Right lobe of liver (tissue), 6 donors: ENCODE results near the gene SLC12A3. TPM values are rescaled to one million over a fixed set of nuclear protein-coding genes. Genes with fewer than 3 reads are reported as not detected.

Source experiments
- ATAC-seq, 4 donors: fragments of 200-7000 bp; cut with Tn5 transposase; one replicate each; pipeline ENCODE4 v1.9.1; 2020; ENCODE audit warnings: mild to moderate bottlenecking in 4 of 4, moderate library complexity in 4 of 4
- DNase-seq, 3 donors: peaks; one replicate each; pipeline ENCODE4 v3.0.0-alpha.2; 2020
- H3K27ac ChIP-seq, 3 donors: fragments of 200-600 bp; one replicate each; pipeline ENCODE4 v1.8.0; 2022
- H3K27me3 ChIP-seq, 2 donors: fragments of 200-600 bp; one replicate each; pipeline ENCODE4 v1.8.0; 2022
- H3K36me3 ChIP-seq, 4 donors: fragments of 200-600 bp; sonication (generic) in 1 of 4; one replicate each; pipeline versions ENCODE4 v1.5.1 to v1.8.0; 2017 to 2022; ENCODE audit warnings: control low read depth in 1 of 4
- H3K4me1 ChIP-seq, 4 donors: fragments of 200-600 bp; sonication (generic) in 1 of 4; one replicate each; pipeline versions ENCODE4 v1.5.1 to v1.8.0; 2017 to 2022; ENCODE audit warnings: control low read depth in 1 of 4
- H3K4me3 ChIP-seq, 3 donors: fragments of 200-600 bp; one replicate each; pipeline ENCODE4 v1.8.0; 2022
- H3K9me3 ChIP-seq, 4 donors: fragments of 200-600 bp; sonication (generic) in 1 of 4; one replicate each; pipeline versions ENCODE4 v1.5.1 to v1.8.0; 2017 to 2022; ENCODE audit warnings: control low read depth in 1 of 4
- POLR2A ChIP-seq: fragments of 450-650 bp; IDR thresholded peaks from one replicate; pipeline ENCODE4 v1.6.1; 2017; ENCODE audit warnings: antibody characterized with exemption, mild to moderate bottlenecking
- WGBS: methylation state at CpG from one replicate; pipeline ENCODE4 v1.1.6; 2018; ENCODE audit warnings: low coverage, low lambda C conversion rate; ENCODE audit not compliant: insufficient coverage; ENCODE audit errors: missing lambda C conversion rate; 5-methylcytosine and 5-hydroxymethylcytosine counted together
- intact Hi-C, 2 donors: fragments of 100-400 bp; cut with DNase I; formaldehyde crosslinking; loops; one replicate each; pipeline versions ENCODE4 v1.11.2 to v1.14.1; 2022
- long read RNA-seq: library from polyadenylated mRNA; unstranded; transcript quantifications from one replicate; pipeline ENCODE4 v2.0.0, GENCODE V29; 2019
- total RNA-seq, 6 experiments: library from RNA; depleted of rRNA in 2 of 6; stranded (reverse); fragments of >200 nt in 2 of 6; fragmentation: NEBNext Ultra II Directional in 3 of 6; extraction: Animal tissue kit (Norgen Biotek cat#: 25700) in 3 of 6; gene quantifications; one replicate each; pipeline versions ENCODE4 v1.1.0 to v1.2.4, GENCODE V29; 2016 to 2023
- TF ChIP-seq, protein P1 (sequence below), 4 donors: fragments of 200-600 bp in 3 of 4; fragments of 450-650 bp in 1 of 4; IDR thresholded peaks; one replicate each; pipeline versions ENCODE4 v1.5.1 to v1.8.0; 2016 to 2022; ENCODE audit warnings: antibody characterized with exemption in 4 of 4, mild to moderate bottlenecking in 2 of 4
- donor health status: DM: no; HTN: yes; CAD: no.
- donor health status: DM: no; HTN: no; CAD: no.
- donor health status: DM: no; HTN: no; CAD: no.
- donor health status: DM: no; HTN: yes; CAD: no.
- donor health status: DM: no; HTN: yes; CAD: no.

Gene SLC12A3, protein sequence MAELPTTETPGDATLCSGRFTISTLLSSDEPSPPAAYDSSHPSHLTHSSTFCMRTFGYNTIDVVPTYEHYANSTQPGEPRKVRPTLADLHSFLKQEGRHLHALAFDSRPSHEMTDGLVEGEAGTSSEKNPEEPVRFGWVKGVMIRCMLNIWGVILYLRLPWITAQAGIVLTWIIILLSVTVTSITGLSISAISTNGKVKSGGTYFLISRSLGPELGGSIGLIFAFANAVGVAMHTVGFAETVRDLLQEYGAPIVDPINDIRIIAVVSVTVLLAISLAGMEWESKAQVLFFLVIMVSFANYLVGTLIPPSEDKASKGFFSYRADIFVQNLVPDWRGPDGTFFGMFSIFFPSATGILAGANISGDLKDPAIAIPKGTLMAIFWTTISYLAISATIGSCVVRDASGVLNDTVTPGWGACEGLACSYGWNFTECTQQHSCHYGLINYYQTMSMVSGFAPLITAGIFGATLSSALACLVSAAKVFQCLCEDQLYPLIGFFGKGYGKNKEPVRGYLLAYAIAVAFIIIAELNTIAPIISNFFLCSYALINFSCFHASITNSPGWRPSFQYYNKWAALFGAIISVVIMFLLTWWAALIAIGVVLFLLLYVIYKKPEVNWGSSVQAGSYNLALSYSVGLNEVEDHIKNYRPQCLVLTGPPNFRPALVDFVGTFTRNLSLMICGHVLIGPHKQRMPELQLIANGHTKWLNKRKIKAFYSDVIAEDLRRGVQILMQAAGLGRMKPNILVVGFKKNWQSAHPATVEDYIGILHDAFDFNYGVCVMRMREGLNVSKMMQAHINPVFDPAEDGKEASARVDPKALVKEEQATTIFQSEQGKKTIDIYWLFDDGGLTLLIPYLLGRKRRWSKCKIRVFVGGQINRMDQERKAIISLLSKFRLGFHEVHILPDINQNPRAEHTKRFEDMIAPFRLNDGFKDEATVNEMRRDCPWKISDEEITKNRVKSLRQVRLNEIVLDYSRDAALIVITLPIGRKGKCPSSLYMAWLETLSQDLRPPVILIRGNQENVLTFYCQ
- total RNA-seq = not detected
- long read RNA-seq = 0 reads

DNA sequence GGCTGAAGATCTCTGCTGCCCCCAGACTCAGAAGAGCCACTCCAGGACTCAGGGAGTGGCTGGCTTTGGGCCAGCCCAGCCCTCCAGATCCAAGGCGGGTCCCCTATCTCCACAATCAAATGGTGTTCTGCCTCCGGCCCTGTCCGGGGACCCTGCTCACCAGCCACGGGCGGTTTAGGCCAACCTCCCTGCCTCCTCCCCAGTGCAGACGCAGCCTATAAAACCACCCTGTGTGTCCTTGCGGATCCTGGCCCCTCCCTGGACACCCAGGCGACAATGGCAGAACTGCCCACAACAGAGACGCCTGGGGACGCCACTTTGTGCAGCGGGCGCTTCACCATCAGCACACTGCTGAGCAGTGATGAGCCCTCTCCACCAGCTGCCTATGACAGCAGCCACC is at the start of gene SLC12A3:
Gene SLC12A3, plus strand, starts transcription at position 248 of the 400 bp plus-strand sequence. Its CDS starts 29 bp downstream, at position 277.
- H3K27me3 ChIP-seq = no peaks in the 10 kb centered on the region
- H3K4me1 ChIP-seq = no peaks in the 10 kb centered on the region
- intact Hi-C loops = loop anchor here in 1 of 2 donors (5.0 kb wide), 1 partner anchor 87 kb away; no protein-coding TSS in a partner anchor
- TF ChIP-seq POLR2A = no peak
- TF ChIP-seq, protein P1, sequence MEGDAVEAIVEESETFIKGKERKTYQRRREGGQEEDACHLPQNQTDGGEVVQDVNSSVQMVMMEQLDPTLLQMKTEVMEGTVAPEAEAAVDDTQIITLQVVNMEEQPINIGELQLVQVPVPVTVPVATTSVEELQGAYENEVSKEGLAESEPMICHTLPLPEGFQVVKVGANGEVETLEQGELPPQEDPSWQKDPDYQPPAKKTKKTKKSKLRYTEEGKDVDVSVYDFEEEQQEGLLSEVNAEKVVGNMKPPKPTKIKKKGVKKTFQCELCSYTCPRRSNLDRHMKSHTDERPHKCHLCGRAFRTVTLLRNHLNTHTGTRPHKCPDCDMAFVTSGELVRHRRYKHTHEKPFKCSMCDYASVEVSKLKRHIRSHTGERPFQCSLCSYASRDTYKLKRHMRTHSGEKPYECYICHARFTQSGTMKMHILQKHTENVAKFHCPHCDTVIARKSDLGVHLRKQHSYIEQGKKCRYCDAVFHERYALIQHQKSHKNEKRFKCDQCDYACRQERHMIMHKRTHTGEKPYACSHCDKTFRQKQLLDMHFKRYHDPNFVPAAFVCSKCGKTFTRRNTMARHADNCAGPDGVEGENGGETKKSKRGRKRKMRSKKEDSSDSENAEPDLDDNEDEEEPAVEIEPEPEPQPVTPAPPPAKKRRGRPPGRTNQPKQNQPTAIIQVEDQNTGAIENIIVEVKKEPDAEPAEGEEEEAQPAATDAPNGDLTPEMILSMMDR (IDR thresholded peaks at IDR 0.05) = no peak
- no CpG with 5 or more reads among the region's 12 CpGs for WGBS
- no peak within 1 kb of the TSS for H3K4me3 ChIP-seq
- no peak for DNase-seq
- no peak within 1 kb of the TSS for H3K27ac ChIP-seq
- H3K36me3 ChIP-seq = no peaks in the 10 kb centered on the region
- H3K9me3 ChIP-seq = no peaks in the 10 kb centered on the region
- ATAC-seq = no peak

DNA sequence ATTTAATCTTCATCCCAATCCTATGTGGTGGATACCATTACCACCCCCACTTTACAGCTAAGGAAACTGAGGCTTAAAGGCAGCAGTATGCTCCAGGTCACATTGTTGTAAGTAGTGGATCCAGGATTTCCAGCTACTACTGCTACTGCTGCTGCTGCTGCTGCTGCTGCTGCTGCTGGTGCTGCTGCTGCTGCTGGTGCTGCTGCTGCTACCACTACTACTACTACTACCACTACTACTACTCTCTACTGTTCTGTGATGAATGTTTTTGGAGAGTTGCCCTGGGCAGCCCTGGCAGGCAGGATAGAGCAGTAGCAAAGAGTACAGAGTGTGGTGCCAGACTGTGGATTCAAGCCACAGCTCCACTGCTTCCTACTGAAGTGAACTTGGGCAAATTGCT is 49.3 kb upstream of the SLC12A3 start:
- TF ChIP-seq, protein P1 (IDR thresholded peaks at IDR 0.05) = no peak
- no peak for TF ChIP-seq POLR2A
- intact Hi-C loops = no loop called here
- Histone ChIP-seq H3K9me3 (no peaks in the 10 kb centered on the region), H3K4me1 (no peaks in the 10 kb centered on the region), H3K27ac (no peak overlapping the region), H3K36me3 (no peaks in the 10 kb centered on the region), H3K4me3 (no peak overlapping the region), H3K27me3 (no peaks in the 10 kb centered on the region)
- ATAC-seq (no peak), DNase-seq (no peak)

DNA sequence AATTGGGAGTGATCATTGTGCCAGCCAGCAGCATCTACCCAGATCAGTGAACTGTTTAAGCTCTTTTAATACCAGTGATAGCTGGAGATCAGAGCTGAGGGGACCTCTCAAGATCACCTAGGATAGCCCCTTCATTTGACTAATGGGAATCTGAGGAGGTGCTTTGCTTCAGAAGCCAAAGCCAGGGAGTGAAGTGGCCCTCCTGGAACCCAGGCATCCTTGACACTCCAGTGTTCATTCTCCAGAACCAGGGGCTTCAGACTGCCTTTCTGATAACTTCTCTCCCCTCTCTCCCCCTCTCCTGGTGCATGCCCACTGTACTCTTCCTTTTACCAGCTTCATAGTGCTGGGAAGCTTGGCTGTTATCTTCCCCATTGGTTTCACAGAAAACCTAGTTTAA is 48.0 kb upstream of the SLC12A3 start:
- Histone ChIP-seq H3K36me3 (no peaks in the 10 kb centered on the region), H3K27ac (no peak overlapping the region), H3K9me3 (no peaks in the 10 kb centered on the region), H3K27me3 (no peaks in the 10 kb centered on the region), H3K4me1 (no peaks in the 10 kb centered on the region), H3K4me3 (no peak overlapping the region)
- DNase-seq (no peak), ATAC-seq (no peak)
- intact Hi-C loops = no loop called here
- TF ChIP-seq, protein P1 (IDR thresholded peaks at IDR 0.05) = no peak
- no peak for TF ChIP-seq POLR2A

DNA sequence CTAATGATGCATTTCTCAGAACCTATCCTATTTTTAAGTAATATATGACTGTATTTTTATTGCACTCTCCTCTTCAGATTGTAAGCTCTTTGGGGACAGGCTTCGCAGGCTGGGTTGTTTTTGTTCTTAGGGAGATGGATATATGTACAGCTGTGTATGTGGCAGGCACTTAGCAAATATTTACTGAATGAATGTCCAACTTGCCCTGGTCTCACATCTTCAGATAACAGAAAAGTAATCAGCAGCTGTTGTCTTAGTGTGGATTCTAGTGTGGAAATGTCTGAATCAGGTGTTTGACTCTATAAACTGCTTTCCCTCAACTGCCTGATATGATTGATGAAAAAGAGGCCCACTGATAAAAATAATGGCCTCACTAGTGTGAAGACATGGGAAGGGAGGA is 47.1 kb upstream of the SLC12A3 start:
- intact Hi-C loops = no loop called here

More for the DNA sequence above, 47.1 kb upstream of the SLC12A3 start:
- H3K4me1 ChIP-seq = no peaks in the 10 kb centered on the region
- no peak overlapping the region for H3K4me3 ChIP-seq
- DNase-seq (no peak), ATAC-seq (no peak)
- no peak overlapping the region for H3K27ac ChIP-seq
- no peaks in the 10 kb centered on the region for H3K36me3 ChIP-seq
- no peaks in the 10 kb centered on the region for H3K27me3 ChIP-seq
- no peaks in the 10 kb centered on the region for H3K9me3 ChIP-seq
- TF ChIP-seq POLR2A = no peak
- TF ChIP-seq, protein P1 (IDR thresholded peaks at IDR 0.05) = no peak
- 92% methylated on average over 1 of the region's 1 CpG for WGBS
